CD4-positive, alpha-beta T cell treated with Interleukin-1 beta for 1 hour (primary cell): Measurements from ENCODE around the gene MS4A8.

ENCODE experiments used
- DNase-seq, 2 donors: peaks; one replicate each; pipeline ENCODE4 v3.0.0-alpha.2; 2020 to 2022

MS4A8 gene

DNA sequence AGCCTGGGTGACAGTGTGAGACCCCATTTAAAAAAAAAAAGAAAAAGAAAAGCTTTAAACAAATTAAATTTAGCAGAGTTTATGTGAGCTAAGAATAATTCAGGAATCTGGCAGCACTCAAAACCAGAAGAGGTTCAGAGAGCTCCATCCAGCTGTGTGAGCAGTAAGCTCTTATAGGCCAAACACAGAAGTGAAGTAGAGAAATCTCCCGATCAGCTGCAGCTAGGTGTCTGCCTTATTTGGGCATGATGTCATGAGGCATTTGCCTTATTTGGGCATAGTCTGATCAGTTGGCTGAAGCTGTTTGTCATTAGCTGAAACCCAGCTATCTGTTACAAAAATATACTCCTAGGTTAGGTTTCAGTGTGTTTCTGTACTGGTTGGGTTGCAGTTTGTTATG, 65.5 kb downstream of the MS4A8 start:
- no peak for DNase-seq

DNA sequence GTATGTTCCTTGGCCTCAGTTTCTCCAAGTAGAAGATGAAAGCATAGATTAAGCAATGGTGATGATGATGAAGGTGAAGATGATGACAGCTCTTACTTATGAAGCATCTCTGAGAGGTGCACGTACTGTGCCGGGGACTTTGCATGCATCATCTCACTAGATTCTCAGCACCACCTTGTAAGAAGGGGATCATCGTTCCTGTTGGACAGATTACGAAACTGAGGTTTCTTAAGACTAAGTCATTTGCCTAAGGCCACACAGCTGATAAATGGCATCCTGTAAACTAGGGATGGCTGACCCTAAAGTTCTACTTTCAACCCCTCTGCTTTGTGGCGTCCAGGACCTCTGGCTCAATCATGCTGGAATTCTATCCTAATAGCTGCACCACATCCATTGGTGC, 65.9 kb downstream of the MS4A8 start:
- DNase-seq: no peak
